ENCODE data around the gene THBS2. TPM values are rescaled to one million over a fixed set of nuclear protein-coding genes. Genes with fewer than 3 reads are reported as not detected.

The THBS2 gene
- total and polyA plus RNA-seq, 10 of the 15 experiments (the other 5 are each of a cell fraction or from before 2014, with no cell fraction given) = 0.07 to 0.10 TPM; not detected in 8

DNA sequence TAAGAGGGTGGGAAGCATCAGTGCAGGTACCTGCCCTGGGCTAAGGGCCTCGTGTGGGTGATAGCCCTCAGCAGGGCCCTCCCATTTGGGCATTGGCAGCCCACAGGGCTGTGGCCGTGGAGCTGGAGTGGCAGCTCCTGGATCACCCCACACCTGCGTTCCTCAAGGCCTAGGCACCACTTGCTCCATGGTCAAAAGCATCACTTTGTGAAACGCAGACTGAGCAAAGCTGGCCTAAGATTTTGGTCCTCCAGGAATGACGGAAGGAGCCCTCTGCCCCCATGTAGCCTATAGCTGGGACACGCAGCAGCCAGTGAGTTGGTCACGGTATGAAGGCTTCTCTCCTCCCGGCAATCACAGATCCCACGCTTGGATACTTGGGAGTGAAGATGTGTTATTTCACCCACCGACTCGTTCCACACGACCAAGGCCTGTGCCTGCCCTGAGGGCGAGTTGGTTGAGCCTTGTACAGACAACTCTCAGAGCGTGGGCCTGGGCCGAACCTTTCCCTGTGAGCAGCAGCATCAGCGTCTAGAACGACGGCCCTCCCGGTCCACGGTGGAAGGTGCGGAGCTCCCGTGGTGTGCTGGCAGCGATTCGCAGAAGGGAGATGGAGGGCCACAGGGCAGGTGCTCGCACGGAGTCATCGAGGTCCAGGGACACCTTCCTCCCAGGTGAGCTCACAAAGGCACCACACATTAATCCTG, 39.7 kb downstream of the THBS2 start:
- Histone ChIP-seq H3K79me2 (ENCODE audit: control insufficient read depth, insufficient read depth, low read length) (no peaks in the 10 kb centered on the region), H3K4me2 (ENCODE audit: control insufficient read depth, insufficient read depth) (no peak overlapping the region), H3K9me3 (replicated peaks; ENCODE audit: control insufficient read depth, insufficient read depth, low read length) (no peaks in the 10 kb centered on the region; the same call in 1 of the 3 replicates), H2AFZ (ENCODE audit: control insufficient read depth, low read depth, low read length) (0 out of 2 replicates have a peak overlapping the region, but pooled peaks have one; percentile 5), H4K20me1 (ENCODE audit: control insufficient read depth, insufficient read depth) (no peaks in the 10 kb centered on the region), H3K27ac (ENCODE audit: control insufficient read depth, insufficient read depth) (no peak overlapping the region), H3K9ac (ENCODE audit: control insufficient read depth, insufficient read depth, low read length) (no peak overlapping the region), H3K36me3 (ENCODE audit: control insufficient read depth in 2 of 2, insufficient read depth in 2 of 2, low read length in 1 of 2) (no peaks in the 10 kb centered on the region), H3K27me3 (replicated peaks in 1 of 2; ENCODE audit: control insufficient read depth in 2 of 2, insufficient read depth in 2 of 2, low read length in 1 of 2) (no peaks in the 10 kb centered on the region), H3K4me3 (no peak overlapping the region), H3K4me1 (ENCODE audit: control insufficient read depth, insufficient read depth, low read length) (no peaks in the 10 kb centered on the region)
- ATAC-seq = no peak
- in situ Hi-C loops (cut with MboI) = no loop called here
- ChIA-PET POLR2A (no interaction called here), CTCF (no interaction called here), RAD21 (ENCODE audit: unreplicated experiment) (no interaction called here), SMC1A (ENCODE audit: uncharacterized antibody, unreplicated experiment) (no interaction called here)
- DNase-seq (ENCODE audit: low read depth, low spot score) = no peak
- no peak for FAIRE-seq
- BruUV-seq (replicated peaks) = no TSS peak
- TF ChIP-seq JUNB (IDR thresholded peaks at IDR 0.05) (no peak), JUND (IDR thresholded peaks at IDR 0.05; ENCODE audit: low read depth, low read length) (no peak)
- intact Hi-C loops (cut with micrococcal nuclease; ENCODE audit: unreplicated experiment) = no loop called here
- 96% methylated on average over 24 of the region's 27 CpGs for WGBS (ENCODE audit: insufficient coverage, insufficient replicate concordance, low lambda C conversion rate, missing lambda C conversion rate)

DNA sequence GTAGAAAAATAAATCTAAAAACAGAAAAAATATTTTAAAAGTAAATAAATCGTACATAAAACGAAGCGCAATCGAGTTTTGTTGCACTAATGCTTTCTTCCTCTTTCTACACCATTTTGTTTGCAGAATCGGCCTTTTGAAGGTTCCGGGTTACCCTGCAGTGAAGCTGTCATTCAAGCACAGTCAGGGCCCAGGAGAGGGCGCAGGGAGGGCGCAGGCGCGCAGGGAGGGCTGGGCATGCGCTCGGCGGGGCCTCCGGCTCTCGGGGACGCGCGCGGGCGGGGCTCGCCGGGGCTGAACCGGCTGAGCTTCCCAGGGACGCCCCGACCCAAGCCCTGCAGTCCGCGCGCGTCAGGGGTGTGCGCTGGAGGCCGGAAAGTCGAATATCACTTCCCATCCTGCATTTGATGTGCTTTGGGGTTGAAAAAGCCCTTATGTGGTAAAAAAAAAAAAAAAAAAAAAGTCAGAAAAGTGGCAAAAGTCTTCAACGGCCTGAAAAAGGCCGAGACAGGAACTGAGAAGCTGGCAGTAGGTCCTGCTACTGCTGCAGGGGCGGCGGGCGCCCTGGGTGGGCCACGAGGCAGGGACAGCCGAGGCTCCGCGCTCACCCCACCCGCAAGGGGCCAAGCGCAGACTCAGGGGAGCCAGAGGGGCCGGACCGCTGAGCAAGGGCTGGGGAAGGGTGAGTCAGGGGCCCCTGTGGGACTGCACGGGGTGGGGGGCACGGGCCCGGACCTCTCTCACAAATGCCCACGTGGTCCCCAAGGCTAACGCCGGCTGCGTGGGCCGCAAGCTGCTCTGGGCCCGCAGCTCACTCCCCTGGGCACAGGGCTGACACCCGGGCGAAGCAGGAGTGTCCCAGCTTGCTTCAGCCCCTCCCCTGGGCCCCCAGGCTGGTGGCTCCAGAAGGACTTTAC, 40.5 kb downstream of the THBS2 start:
- H3K79me2 ChIP-seq (ENCODE audit: control insufficient read depth, insufficient read depth, low read length) = no peaks in the 10 kb centered on the region
- H3K4me1 ChIP-seq (ENCODE audit: control insufficient read depth, insufficient read depth, low read length) = no peaks in the 10 kb centered on the region
- ChIA-PET CTCF (no interaction called here), POLR2A (no interaction called here), SMC1A (ENCODE audit: uncharacterized antibody, unreplicated experiment) (no interaction called here), RAD21 (ENCODE audit: unreplicated experiment) (no interaction called here)
- in situ Hi-C loops (cut with MboI) = no loop called here
- H3K4me2 ChIP-seq (ENCODE audit: control insufficient read depth, insufficient read depth) = no peak overlapping the region; the same call in 1 of the 2 replicates
- H2AFZ ChIP-seq (ENCODE audit: control insufficient read depth, low read depth, low read length) = peak overlapping the region; percentile 76
- H3K27ac ChIP-seq (ENCODE audit: control insufficient read depth, insufficient read depth) = no peak overlapping the region
- intact Hi-C loops (cut with micrococcal nuclease; ENCODE audit: unreplicated experiment) = no loop called here
- H3K9ac ChIP-seq (ENCODE audit: control insufficient read depth, insufficient read depth, low read length) = peak overlapping the region; percentile 33; the same call in 1 of the 2 replicates
- WGBS (ENCODE audit: insufficient coverage, insufficient replicate concordance, low lambda C conversion rate, missing lambda C conversion rate) = 7% methylated on average over 46 of the region's 56 CpGs
- DNase-seq (ENCODE audit: low read depth, low spot score) = peak; percentile 27
- no peaks in the 10 kb centered on the region; the same call in 1 of the 3 replicates for H3K9me3 ChIP-seq (replicated peaks; ENCODE audit: control insufficient read depth, insufficient read depth, low read length)
- FAIRE-seq = no peak
- H3K27me3 ChIP-seq (replicated peaks in 1 of 2; ENCODE audit: control insufficient read depth in 2 of 2, insufficient read depth in 2 of 2, low read length in 1 of 2) = no peaks in the 10 kb centered on the region
- H4K20me1 ChIP-seq (ENCODE audit: control insufficient read depth, insufficient read depth) = no peaks in the 10 kb centered on the region
- ATAC-seq = peak; percentile 92
- H3K36me3 ChIP-seq (ENCODE audit: control insufficient read depth in 2 of 2, insufficient read depth in 2 of 2, low read length in 1 of 2) = no peaks in the 10 kb centered on the region
- no TSS peak for BruUV-seq (replicated peaks)
- H3K4me3 ChIP-seq = no peak overlapping the region
- TF ChIP-seq NR2C1 (IDR thresholded peaks at IDR 0.05) (0 out of 2 replicates have a peak, but pooled peaks have one; percentile 17), YY1 (IDR thresholded peaks at IDR 0.05; ENCODE audit: low read depth, low read length) (peak; percentile 46; the same call in 1 of the 2 replicates), E2F4 (IDR thresholded peaks at IDR 0.05; ENCODE audit: low read depth, low read length) (no peak), CBX5 (IDR thresholded peaks at IDR 0.05; ENCODE audit: low read depth) (no peak), POLR2A (IDR thresholded peaks at IDR 0.05; ENCODE audit: low read depth, low read length) (peak; percentile 72), NRF1 (conservative IDR thresholded peaks at IDR 0.05; ENCODE audit: low read depth, low read length) (peak; percentile 31; the same call in 1 of the 2 replicates)
- TF ChIP-seq, protein P1, sequence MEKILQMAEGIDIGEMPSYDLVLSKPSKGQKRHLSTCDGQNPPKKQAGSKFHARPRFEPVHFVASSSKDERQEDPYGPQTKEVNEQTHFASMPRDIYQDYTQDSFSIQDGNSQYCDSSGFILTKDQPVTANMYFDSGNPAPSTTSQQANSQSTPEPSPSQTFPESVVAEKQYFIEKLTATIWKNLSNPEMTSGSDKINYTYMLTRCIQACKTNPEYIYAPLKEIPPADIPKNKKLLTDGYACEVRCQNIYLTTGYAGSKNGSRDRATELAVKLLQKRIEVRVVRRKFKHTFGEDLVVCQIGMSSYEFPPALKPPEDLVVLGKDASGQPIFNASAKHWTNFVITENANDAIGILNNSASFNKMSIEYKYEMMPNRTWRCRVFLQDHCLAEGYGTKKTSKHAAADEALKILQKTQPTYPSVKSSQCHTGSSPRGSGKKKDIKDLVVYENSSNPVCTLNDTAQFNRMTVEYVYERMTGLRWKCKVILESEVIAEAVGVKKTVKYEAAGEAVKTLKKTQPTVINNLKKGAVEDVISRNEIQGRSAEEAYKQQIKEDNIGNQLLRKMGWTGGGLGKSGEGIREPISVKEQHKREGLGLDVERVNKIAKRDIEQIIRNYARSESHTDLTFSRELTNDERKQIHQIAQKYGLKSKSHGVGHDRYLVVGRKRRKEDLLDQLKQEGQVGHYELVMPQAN (conservative IDR thresholded peaks at IDR 0.05) = no peak
- TF ChIP-seq, protein P2, sequence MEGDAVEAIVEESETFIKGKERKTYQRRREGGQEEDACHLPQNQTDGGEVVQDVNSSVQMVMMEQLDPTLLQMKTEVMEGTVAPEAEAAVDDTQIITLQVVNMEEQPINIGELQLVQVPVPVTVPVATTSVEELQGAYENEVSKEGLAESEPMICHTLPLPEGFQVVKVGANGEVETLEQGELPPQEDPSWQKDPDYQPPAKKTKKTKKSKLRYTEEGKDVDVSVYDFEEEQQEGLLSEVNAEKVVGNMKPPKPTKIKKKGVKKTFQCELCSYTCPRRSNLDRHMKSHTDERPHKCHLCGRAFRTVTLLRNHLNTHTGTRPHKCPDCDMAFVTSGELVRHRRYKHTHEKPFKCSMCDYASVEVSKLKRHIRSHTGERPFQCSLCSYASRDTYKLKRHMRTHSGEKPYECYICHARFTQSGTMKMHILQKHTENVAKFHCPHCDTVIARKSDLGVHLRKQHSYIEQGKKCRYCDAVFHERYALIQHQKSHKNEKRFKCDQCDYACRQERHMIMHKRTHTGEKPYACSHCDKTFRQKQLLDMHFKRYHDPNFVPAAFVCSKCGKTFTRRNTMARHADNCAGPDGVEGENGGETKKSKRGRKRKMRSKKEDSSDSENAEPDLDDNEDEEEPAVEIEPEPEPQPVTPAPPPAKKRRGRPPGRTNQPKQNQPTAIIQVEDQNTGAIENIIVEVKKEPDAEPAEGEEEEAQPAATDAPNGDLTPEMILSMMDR (IDR thresholded peaks at IDR 0.05 in 2 of 3, conservative IDR thresholded peaks at IDR 0.05 in 1 of 3; ENCODE audit: control insufficient read depth in 2 of 3, extremely low read depth in 1 of 3, insufficient read depth in 1 of 3, low read depth in 3 of 3, low read length in 3 of 3) = 0 out of 6 replicates have a peak, but pooled peaks of 1 of the 3 experiments have one; percentile 0

Data from GM12878 (cell line).